HepG2 (cell line): ENCODE measurements around the gene ERCC2. TPM values are rescaled to one million over a fixed set of nuclear protein-coding genes. Genes with fewer than 3 reads are reported as not detected.

ENCODE experiments used
- HDAC1 ChIP-seq: sonication (generic); formaldehyde crosslinking; IDR thresholded peaks from 2 replicates; pipeline ENCODE4 v1.5.1; 2020; ENCODE audit warnings: mild to moderate bottlenecking, missing genetic modification reagents
- MIER3 ChIP-seq: IDR thresholded peaks from 2 replicates; pipeline ENCODE4 v1.6.1; 2016; ENCODE audit warnings: missing compliant biosample characterization, borderline replicate concordance
- PATZ1 ChIP-seq: sonication (generic); formaldehyde crosslinking; IDR thresholded peaks from 2 replicates; pipeline ENCODE4 v1.4.0; 2020; ENCODE audit warnings: missing genetic modification reagents
- RARG ChIP-seq: sonication (generic); formaldehyde crosslinking; IDR thresholded peaks from 2 replicates; pipeline ENCODE4 v1.4.0; 2020; ENCODE audit warnings: low read depth, mild to moderate bottlenecking, missing genetic modification reagents
- ZBTB40 ChIP-seq, 2 experiments: fragments of 450-650 bp in 1 of 2; sonication (generic) in 1 of 2; formaldehyde crosslinking in 1 of 2; IDR thresholded peaks; 2 replicates each; pipeline versions ENCODE4 v1.6.1 to v1.8.0; 2016 to 2022; ENCODE audit warnings: antibody characterized with exemption in 1 of 2, mild to moderate bottlenecking in 1 of 2, missing genetic modification reagents in 1 of 2
- ZNF274 ChIP-seq: sonication (generic); formaldehyde crosslinking; IDR thresholded peaks from 2 replicates; pipeline ENCODE4 v1.5.1; 2020; ENCODE audit warnings: mild to moderate bottlenecking, missing genetic modification reagents
- ZNF282 ChIP-seq: fragments of 450-650 bp; IDR thresholded peaks from 2 replicates; pipeline ENCODE4 v1.6.1; 2018; ENCODE audit not compliant: partially characterized antibody
- ZNF335 ChIP-seq: sonication (generic); formaldehyde crosslinking; IDR thresholded peaks from 2 replicates; pipeline ENCODE4 v1.4.0; 2020; ENCODE audit warnings: missing genetic modification reagents
- polyA plus RNA-seq, 8 experiments: library from polyadenylated mRNA; depleted of rRNA in 3 of 8; stranded (reverse) in 7 of 8; unstranded in 1 of 8; fragments of >200 nt; fragmentation: Illumina TruSeq in 4 of 8; extraction: Trizol in 4 of 8; gene quantifications; 2 replicates each; pipeline versions ENCODE4 v1.2.1 to v1.2.3, GENCODE V29; 2011 to 2016; ENCODE audit warnings: low read depth in 4 of 8, missing spikeins in 1 of 8, mixed read lengths in 1 of 8; ENCODE audit not compliant: insufficient read depth in 1 of 8
- total RNA-seq, 5 experiments: library from RNA; depleted of rRNA; stranded (reverse); fragments of >200 nt; fragmentation: Illumina TruSeq; extraction: Trizol; gene quantifications; 2 replicates each; pipeline ENCODE4 v1.2.3, GENCODE V29; 2016; ENCODE audit warnings: low read depth in 1 of 5
- TF ChIP-seq, protein P1 (sequence below): sonication (generic); formaldehyde crosslinking; IDR thresholded peaks from 2 replicates; pipeline ENCODE4 v1.5.1; 2020; ENCODE audit warnings: mild to moderate bottlenecking, missing genetic modification reagents
- TF ChIP-seq, protein P2 (sequence below): sonication (generic); formaldehyde crosslinking; IDR thresholded peaks from 2 replicates; pipeline ENCODE4 v1.4.0; 2020; ENCODE audit warnings: mild to moderate bottlenecking, missing genetic modification reagents
- TF ChIP-seq, protein P3 (sequence below): IDR thresholded peaks from 2 replicates; pipeline ENCODE4 v1.6.1; 2016

The ERCC2 gene
- total and polyA plus RNA-seq, 2 of the 13 experiments (the other 11 are each of a cell fraction or from before 2014, with no cell fraction given): 25.4 to 49.2 TPM

GRCh38 chr19:45405435-45406225 lies 35.3 kb upstream of the ERCC2 start (continued):
- TF ChIP-seq, protein P1, sequence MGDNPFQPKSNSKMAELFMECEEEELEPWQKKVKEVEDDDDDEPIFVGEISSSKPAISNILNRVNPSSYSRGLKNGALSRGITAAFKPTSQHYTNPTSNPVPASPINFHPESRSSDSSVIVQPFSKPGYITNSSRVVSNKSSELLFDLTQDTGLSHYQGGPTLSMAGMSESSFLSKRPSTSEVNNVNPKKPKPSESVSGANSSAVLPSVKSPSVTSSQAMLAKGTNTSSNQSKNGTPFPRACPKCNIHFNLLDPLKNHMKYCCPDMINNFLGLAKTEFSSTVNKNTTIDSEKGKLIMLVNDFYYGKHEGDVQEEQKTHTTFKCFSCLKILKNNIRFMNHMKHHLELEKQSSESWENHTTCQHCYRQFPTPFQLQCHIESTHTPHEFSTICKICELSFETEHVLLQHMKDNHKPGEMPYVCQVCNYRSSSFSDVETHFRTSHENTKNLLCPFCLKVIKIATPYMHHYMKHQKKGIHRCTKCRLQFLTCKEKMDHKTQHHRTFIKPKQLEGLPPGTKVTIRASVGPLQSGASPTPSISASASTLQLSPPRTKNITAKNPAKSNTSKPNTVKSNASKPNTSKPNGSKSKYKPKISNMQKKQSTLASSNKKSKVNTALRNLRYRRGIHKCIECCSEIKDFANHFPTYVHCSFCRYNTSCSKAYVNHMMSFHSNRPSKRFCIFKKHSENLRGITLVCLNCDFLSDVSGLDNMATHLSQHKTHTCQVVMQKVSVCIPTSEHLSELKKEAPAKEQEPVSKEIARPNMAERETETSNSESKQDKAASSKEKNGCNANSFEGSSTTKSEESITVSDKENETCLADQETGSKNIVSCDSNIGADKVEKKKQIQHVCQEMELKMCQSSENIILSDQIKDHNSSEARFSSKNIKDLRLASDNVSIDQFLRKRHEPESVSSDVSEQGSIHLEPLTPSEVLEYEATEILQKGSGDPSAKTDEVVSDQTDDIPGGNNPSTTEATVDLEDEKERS (CRISPR knock-in tag): no peak
- TF ChIP-seq ZNF335 (CRISPR knock-in tag) (no peak), HDAC1 (peak; percentile 24; the same call in 1 of the 2 replicates), ZNF282 (no peak), MIER3 (CRISPR knock-in tag) (peak; percentile 10; the same call in 1 of the 2 replicates), ZBTB40 (IDR thresholded peaks at IDR 0.05) (no peak), ZBTB40 (CRISPR knock-in tag; IDR thresholded peaks at IDR 0.05) (no peak; the same call in none of the 2 replicates), RARG (CRISPR knock-in tag) (no peak), PATZ1 (CRISPR knock-in tag) (peak; percentile 9; the same call in 1 of the 2 replicates), ZNF274 (CRISPR knock-in tag) (0 out of 2 replicates have a peak, but pooled peaks have one; percentile 28)
- TF ChIP-seq, protein P2, sequence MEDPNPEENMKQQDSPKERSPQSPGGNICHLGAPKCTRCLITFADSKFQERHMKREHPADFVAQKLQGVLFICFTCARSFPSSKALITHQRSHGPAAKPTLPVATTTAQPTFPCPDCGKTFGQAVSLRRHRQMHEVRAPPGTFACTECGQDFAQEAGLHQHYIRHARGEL (CRISPR knock-in tag): no peak
- TF ChIP-seq, protein P3, sequence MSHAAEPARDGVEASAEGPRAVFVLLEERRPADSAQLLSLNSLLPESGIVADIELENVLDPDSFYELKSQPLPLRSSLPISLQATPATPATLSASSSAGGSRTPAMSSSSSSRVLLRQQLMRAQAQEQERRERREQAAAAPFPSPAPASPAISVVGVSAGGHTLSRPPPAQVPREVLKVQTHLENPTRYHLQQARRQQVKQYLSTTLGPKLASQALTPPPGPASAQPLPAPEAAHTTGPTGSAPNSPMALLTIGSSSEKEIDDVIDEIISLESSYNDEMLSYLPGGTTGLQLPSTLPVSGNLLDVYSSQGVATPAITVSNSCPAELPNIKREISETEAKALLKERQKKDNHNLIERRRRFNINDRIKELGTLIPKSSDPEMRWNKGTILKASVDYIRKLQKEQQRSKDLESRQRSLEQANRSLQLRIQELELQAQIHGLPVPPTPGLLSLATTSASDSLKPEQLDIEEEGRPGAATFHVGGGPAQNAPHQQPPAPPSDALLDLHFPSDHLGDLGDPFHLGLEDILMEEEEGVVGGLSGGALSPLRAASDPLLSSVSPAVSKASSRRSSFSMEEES: 0 out of 2 replicates have a peak, but pooled peaks have one; percentile 19
